NCI-H1436 treated with DMSO at 0.1 percent for 48 hours (cell line): ENCODE results near the gene TEDC1.

Source experiments
- DNase-seq: peaks from one replicate; lab custom pipeline; 2025; lab: John Stamatoyannopoulos, UW

TEDC1 gene

GRCh38 chr14:105496831-105497591 is 6.0 kb downstream of the TEDC1 start:
- DNase-seq: no peak

- DNase-seq: no peak
These were observed 6.8 kb downstream of the TEDC1 start for GRCh38 chr14:105497671-105498429.

- no peak for DNase-seq
These were observed 7.6 kb downstream of the TEDC1 start for GRCh38 chr14:105498430-105499255.

GRCh38 chr14:105499256-105500035 is 8.4 kb downstream of the TEDC1 start:
- no peak for DNase-seq

- DNase-seq: no peak
These were observed 9.1 kb downstream of the TEDC1 start for GRCh38 chr14:105500036-105500725.

GRCh38 chr14:105500726-105501101 is 9.7 kb downstream of the TEDC1 start:
- DNase-seq: no peak

- DNase-seq: no peak
These were observed 10.7 kb downstream of the TEDC1 start for GRCh38 chr14:105501504-105502291.

GRCh38 chr14:105502446-105503295 is 11.6 kb downstream of the TEDC1 start:
- DNase-seq: no peak

- no peak for DNase-seq
These were observed 12.2 kb downstream of the TEDC1 start for GRCh38 chr14:105503296-105503640.

GRCh38 chr14:105503935-105504692 is 13.1 kb downstream of the TEDC1 start:
- DNase-seq: no peak

- no peak for DNase-seq
These were observed 14.1 kb downstream of the TEDC1 start for GRCh38 chr14:105505101-105505500.

GRCh38 chr14:105507247-105507646 is 16.2 kb downstream of the TEDC1 start:
- DNase-seq: no peak

- no peak for DNase-seq
These were observed 17.0 kb downstream of the TEDC1 start for GRCh38 chr14:105508069-105508468.

- no peak for DNase-seq
These were observed 17.6 kb downstream of the TEDC1 start for GRCh38 chr14:105508601-105509000.

- DNase-seq: no peak
These were observed 26.1 kb downstream of the TEDC1 start for GRCh38 chr14:105517096-105517495.

- no peak for DNase-seq
These were observed 29.1 kb downstream of the TEDC1 start for GRCh38 chr14:105519946-105520698.

- DNase-seq: no peak
These were observed 34.3 kb downstream of the TEDC1 start for GRCh38 chr14:105525326-105525725.
